Esophagus squamous epithelium (tissue), 5 donors: Measurements from ENCODE around the gene ZNF783. TPM values are rescaled to one million over a fixed set of nuclear protein-coding genes. Genes with fewer than 3 reads are reported as not detected.
A peak's percentile ranks its signal among the peaks of the same experiment; 100 is the strongest.
"Not testable (repeated sequence)": the region's sequence is repeated elsewhere in the genome, so short reads cannot be mapped to it uniquely, and the experiment has no call there.

ENCODE experiments used
- DNase-seq: peaks from one replicate; lab custom pipeline; 2025; lab: John Stamatoyannopoulos, UW
- H3K27ac ChIP-seq, 4 donors: fragments of 200-600 bp; sonication (generic); one replicate each; pipeline ENCODE4 v1.5.1; 2016 to 2019; ENCODE audit warnings: mild to moderate bottlenecking in 1 of 4
- H3K27me3 ChIP-seq, 4 donors: fragments of 200-600 bp; sonication (generic); 1 replicate in 3 of 4; 2 replicates in 1 of 4; pipeline versions ENCODE4 v1.5.1 to v1.6.0; 2017 to 2021; ENCODE audit warnings: antibody characterized with exemption in 1 of 4
- H3K36me3 ChIP-seq, 3 donors: fragments of 200-600 bp; sonication (generic); one replicate each; pipeline ENCODE4 v1.5.1; 2016 to 2019
- H3K4me1 ChIP-seq, 3 donors: fragments of 200-600 bp; sonication (generic); one replicate each; pipeline ENCODE4 v1.5.1; 2017 to 2019
- H3K4me3 ChIP-seq, 4 donors: fragments of 200-600 bp; sonication (generic); 1 replicate in 3 of 4; 2 replicates in 1 of 4; pipeline ENCODE4 v1.5.1; 2016 to 2019; ENCODE audit warnings: mild to moderate bottlenecking in 2 of 4, moderate library complexity in 1 of 4
- H3K9me3 ChIP-seq, 3 donors: fragments of 200-600 bp; sonication (generic); one replicate each; pipeline ENCODE4 v1.5.1; 2016 to 2019
- POLR2A ChIP-seq, 4 donors: fragments of 450-650 bp; IDR thresholded peaks; one replicate each; pipeline ENCODE4 v1.6.1; 2017; ENCODE audit warnings: antibody characterized with exemption in 4 of 4, mild to moderate bottlenecking in 4 of 4, moderate library complexity in 3 of 4
- WGBS, 2 donors: methylation state at CpG; one replicate each; pipeline ENCODE4 v1.1.5; 2018; 5-methylcytosine and 5-hydroxymethylcytosine counted together
- intact Hi-C: fragments of 100-400 bp; cut with DNase I; formaldehyde crosslinking; loops from one replicate; pipeline ENCODE4 v1.15.0; 2022
- total RNA-seq, 4 donors: library from RNA; depleted of rRNA; stranded (reverse); fragments of >200 nt; gene quantifications; one replicate each; pipeline ENCODE4 v1.1.0, GENCODE V29; 2016
- TF ChIP-seq, protein P1 (sequence below), 6 experiments: fragments of 450-650 bp in 4 of 6; fragments of 200-600 bp in 2 of 6; sonication (generic) in 2 of 6; IDR thresholded peaks; one replicate each; pipeline ENCODE4 v1.5.1; 2016 to 2019; ENCODE audit warnings: antibody characterized with exemption in 6 of 6, mild to moderate bottlenecking in 4 of 6, moderate library complexity in 4 of 6
- donor health status: DM: yes; HTN: yes; CAD: no.

Gene ZNF783
- total RNA-seq, 4 donors from 2014 or later, result 3.1 to 15.6 (median 4.8) TPM

DNA sequence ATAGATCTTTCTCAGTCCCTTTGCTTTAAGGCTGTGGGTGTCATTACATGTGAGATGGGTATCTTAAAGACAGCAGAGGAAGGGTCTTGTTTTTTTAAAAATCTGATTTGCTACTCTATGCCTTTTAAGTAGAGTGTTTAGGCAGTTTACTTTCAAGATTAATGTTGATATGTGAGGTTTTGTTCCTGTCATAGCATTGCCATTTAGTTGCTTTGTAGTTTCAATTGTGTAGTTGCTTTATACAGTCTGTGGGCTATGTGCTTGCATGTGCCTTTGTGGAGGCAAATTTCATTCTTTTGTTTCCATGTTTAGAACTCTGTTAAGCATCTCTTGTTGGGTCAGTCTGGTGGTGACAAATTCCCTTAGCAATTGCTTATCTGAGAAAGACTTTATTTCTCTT, 54.6 kb downstream of the ZNF783 start:
- Histone ChIP-seq H3K9me3 (no peaks in the 10 kb centered on the region), H3K36me3 (no peaks in the 10 kb centered on the region), H3K4me1 (no peaks in the 10 kb centered on the region), H3K27me3 (peaks cover 0 to 15% (median 0%) of the 10 kb centered on the region in 4 donors), H3K4me3 (no peak overlapping the region), H3K27ac (no peak overlapping the region)
- intact Hi-C loops, result no loop called here
- no peak for DNase-seq
- TF ChIP-seq, protein P1, sequence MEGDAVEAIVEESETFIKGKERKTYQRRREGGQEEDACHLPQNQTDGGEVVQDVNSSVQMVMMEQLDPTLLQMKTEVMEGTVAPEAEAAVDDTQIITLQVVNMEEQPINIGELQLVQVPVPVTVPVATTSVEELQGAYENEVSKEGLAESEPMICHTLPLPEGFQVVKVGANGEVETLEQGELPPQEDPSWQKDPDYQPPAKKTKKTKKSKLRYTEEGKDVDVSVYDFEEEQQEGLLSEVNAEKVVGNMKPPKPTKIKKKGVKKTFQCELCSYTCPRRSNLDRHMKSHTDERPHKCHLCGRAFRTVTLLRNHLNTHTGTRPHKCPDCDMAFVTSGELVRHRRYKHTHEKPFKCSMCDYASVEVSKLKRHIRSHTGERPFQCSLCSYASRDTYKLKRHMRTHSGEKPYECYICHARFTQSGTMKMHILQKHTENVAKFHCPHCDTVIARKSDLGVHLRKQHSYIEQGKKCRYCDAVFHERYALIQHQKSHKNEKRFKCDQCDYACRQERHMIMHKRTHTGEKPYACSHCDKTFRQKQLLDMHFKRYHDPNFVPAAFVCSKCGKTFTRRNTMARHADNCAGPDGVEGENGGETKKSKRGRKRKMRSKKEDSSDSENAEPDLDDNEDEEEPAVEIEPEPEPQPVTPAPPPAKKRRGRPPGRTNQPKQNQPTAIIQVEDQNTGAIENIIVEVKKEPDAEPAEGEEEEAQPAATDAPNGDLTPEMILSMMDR (IDR thresholded peaks at IDR 0.05), result no peak
- no peak for TF ChIP-seq POLR2A (IDR thresholded peaks at IDR 0.05)

DNA sequence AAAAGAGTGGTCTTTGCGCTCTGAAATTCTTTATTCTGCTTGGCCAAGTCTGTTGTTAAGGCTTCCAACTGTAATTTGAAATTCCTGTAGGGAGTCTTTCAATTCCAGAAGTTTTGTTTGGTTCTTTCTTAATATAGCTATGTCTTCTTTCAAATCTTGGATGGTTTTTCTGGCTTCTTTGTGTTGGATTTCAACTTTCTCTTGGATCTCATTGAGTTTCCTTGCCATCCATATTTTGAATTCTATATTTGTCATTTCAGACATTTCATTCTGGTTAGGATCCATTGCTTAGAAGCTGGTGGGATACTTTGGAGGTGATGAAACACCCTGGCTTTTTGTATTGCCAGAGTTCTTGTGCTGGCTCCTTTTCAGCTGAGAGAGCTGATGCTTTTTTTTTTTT, 55.5 kb downstream of the ZNF783 start:
- Histone ChIP-seq H3K9me3 (no peaks in the 10 kb centered on the region), H3K4me1 (no peaks in the 10 kb centered on the region), H3K36me3 (no peaks in the 10 kb centered on the region), H3K4me3 (no peak overlapping the region), H3K27me3 (peaks cover 0 to 15% (median 0%) of the 10 kb centered on the region in 4 donors), H3K27ac (no peak overlapping the region)
- no peak for DNase-seq
- TF ChIP-seq, protein P1 (IDR thresholded peaks at IDR 0.05), result no peak
- TF ChIP-seq POLR2A (IDR thresholded peaks at IDR 0.05), result no peak
- intact Hi-C loops, result no loop called here
- WGBS, 2 donors, result 83 to 92% methylated on average over 1 of the region's 1 CpG

DNA sequence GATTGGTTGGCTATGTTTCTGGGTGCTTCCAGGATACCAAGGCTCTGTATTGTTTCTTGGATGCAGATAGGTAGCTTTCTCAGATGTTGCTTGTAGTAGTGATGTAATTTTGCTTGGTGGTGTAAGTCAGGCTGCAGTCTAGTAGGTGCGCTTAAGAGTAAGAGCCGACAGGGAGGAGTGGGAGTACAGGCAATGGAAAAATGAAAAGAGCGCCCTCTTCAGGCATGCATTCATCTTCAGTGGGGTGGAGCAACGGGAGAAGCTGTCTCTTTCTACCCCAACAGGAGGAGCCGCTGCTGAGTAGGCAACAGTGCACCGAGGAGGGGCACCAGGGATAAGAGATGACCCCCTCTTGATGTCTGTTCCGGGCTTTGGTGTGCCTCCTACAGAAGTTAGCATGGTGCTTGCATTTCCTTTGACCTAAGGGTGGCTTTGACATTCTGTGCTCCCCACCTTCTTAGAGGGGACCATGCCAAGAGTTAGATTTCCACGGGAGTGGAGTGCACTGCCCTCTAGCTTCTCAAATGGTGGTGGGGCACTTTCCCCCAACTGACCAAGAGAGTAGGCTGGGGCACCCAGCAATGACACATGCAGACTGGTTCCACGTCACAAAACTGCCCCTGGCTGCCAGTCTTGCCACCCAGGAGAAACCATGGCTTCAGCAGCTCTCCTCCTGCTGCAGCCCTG, 56.1 kb downstream of the ZNF783 start:
- peaks cover 0 to 15% (median 0%) of the 10 kb centered on the region in 4 donors for H3K27me3 ChIP-seq
- H3K4me1 ChIP-seq, result no peaks in the 10 kb centered on the region
- 58 to 72% methylated on average over 7 to 8 of the region's 9 CpGs for WGBS, 2 donors
- H3K27ac ChIP-seq, result no peak overlapping the region
- no peak overlapping the region for H3K4me3 ChIP-seq
- DNase-seq, result no peak
- intact Hi-C loops, result no loop called here
- TF ChIP-seq POLR2A (IDR thresholded peaks at IDR 0.05), result no peak
- TF ChIP-seq, protein P1 (IDR thresholded peaks at IDR 0.05), result peak in 1 of 6 experiments; percentile 4
- no peaks in the 10 kb centered on the region for H3K36me3 ChIP-seq
- H3K9me3 ChIP-seq, result no peaks in the 10 kb centered on the region

DNA sequence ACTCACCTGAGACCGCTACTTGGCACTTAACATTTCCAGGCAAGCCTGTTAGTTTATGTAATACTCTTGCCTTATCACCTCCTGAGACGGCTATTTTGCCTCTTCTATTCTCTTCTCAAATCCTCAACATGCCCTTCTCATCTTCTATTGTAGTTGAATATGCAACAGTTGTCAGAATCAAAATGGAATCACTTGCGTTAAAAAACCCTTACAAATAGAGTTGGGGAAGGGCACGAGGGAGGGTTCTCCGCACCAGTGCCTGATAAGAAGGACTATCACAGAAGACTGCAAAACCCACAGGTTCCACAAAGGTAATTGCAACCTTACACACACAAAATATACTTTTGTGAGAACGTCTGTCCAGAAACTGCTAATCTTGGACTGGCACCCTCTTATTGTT, 57.4 kb downstream of the ZNF783 start:
- intact Hi-C loops, result no loop called here
- DNase-seq, result no peak
- Histone ChIP-seq H3K36me3 (no peaks in the 10 kb centered on the region), H3K4me1 (no peaks in the 10 kb centered on the region), H3K9me3 (no peaks in the 10 kb centered on the region), H3K4me3 (no peak overlapping the region), H3K27me3 (peaks cover 0 to 15% (median 0%) of the 10 kb centered on the region in 4 donors), H3K27ac (no peak overlapping the region)
- TF ChIP-seq, protein P1 (IDR thresholded peaks at IDR 0.05), result no peak
- TF ChIP-seq POLR2A (IDR thresholded peaks at IDR 0.05), result no peak
- 80 to 86% methylated on average over 6 of the region's 6 CpGs for whole genome bisulfite sequencing, 2 donors

DNA sequence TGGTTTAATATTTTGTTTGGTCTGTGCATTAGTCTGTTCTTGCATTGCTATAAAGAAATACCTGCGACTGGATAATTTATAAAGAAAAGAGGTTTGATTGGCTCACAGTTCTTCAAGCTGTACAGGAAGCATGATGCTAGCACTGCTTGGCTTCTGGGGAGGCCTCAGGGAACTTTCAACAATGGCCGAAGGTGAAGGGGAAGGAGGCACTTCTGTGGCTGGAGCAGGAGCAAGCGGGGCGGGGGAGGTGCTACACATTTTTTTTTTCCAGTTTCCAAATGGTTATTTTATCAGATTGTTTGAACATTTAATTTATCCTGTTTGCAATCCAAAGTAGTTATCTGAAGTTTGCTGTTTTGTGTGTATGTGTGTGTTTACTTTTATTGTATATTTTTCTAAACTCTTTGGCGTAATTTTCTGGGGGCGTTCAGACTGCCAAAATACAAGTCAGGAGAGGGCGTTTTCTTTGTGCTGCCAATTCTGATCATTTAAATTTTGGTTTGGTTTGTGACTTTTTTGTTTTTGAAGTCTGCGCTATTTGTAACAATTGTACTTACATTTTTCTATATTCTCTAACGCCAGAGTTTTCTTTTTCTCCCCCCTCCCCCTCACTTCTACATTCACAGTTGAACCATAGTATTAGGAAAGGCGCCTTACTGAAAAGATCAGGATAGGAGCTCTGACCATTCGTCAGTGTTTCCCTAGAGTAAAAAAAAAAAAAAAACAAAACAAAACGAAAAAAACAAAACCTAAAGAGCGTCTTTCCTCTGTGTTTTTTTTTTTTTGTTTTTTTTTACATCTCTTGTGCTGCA, 58.5 kb downstream of the ZNF783 start:
- Histone ChIP-seq H3K4me3 (no peak overlapping the region), H3K9me3 (no peaks in the 10 kb centered on the region), H3K27ac (no peak overlapping the region), H3K36me3 (no peaks in the 10 kb centered on the region), H3K4me1 (no peaks in the 10 kb centered on the region), H3K27me3 (peaks cover 0 to 15% (median 0%) of the 10 kb centered on the region in 4 donors)
- intact Hi-C loops, result no loop called here
- 63 to 64% methylated on average over 13 of the region's 13 CpGs for WGBS, 2 donors
- no peak for TF ChIP-seq POLR2A (IDR thresholded peaks at IDR 0.05)
- TF ChIP-seq, protein P1 (IDR thresholded peaks at IDR 0.05), result no peak
- no peak for DNase-seq

DNA sequence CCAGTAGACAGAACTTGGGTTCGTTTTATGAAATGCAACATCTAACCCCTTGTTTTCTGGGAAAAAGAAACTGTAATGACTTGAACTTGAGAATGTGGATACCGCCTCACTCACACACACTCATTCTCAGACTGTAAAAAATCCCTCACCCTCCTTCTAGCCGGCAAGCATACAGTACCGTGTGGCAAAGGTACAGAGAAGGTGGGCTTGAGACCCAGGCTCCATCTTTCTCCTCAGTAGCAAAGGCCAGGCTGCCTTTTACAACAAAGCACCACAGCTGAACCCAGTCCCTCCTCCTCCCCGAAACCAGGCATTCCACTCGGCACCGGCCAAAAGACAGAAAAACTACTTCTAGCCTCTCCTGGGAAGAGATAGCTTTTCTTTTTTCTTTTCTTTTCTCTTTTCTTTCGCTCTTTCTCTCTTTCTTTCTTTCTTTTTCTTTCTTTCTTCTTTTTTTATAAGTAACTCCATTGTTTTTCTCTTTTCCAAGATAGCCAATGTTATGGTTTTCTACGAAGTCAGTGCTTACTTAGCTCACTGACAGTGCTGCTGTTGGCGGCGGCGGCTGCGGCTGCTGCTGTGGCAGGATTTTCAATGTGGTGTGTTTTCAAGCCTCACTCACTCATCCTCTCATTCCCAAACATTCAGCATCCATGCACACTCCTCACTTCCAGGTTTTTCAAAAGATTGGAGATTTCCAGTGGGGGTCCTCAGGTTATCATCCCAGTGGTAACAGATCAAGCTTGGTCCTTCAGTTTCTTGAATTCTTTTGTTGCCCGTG, 59.3 kb downstream of the ZNF783 start:
- H3K9me3 ChIP-seq, H3K4me1 ChIP-seq, H3K36me3 ChIP-seq, intact Hi-C loops, H3K27ac ChIP-seq, DNase-seq: not testable (repeated sequence)
- Histone ChIP-seq H3K4me3 (peak overlapping the region; percentile 20 to 50 (median 32)), H3K27me3 (peaks cover 0 to 15% (median 0%) of the 10 kb centered on the region in 4 donors)
- 52 to 66% methylated on average over 14 of the region's 14 CpGs for WGBS, 2 donors
